ENCODE data around the gene UBR2.

UBR2 gene

GRCh38 chr6:42563697-42564505 lies at the start of gene UBR2:
TSS of gene UBR2 (plus strand) at chr6:42564029. CDS start at chr6:42564320, 291 bp downstream.
- peak within 1 kb of the TSS; percentile 78 for H3K4me3 ChIP-seq (ENCODE audit: low read depth, low read length)
- peak; percentile 14; the same call in 1 of the 2 replicates for TF ChIP-seq CTCF (IDR thresholded peaks at IDR 0.05; ENCODE audit: borderline replicate concordance, insufficient read depth, low read depth, low read length)

GRCh38 chr6:42514745-42515144 lies 49.1 kb upstream of the UBR2 start:
- H3K4me3 ChIP-seq (ENCODE audit: low read depth, low read length), result no peak overlapping the region
- TF ChIP-seq CTCF (IDR thresholded peaks at IDR 0.05; ENCODE audit: borderline replicate concordance, insufficient read depth, low read depth, low read length), result no peak

GRCh38 chr6:42519779-42520178 lies 44.0 kb upstream of the UBR2 start:
- no peak for TF ChIP-seq CTCF (IDR thresholded peaks at IDR 0.05; ENCODE audit: borderline replicate concordance, insufficient read depth, low read depth, low read length)
- H3K4me3 ChIP-seq (ENCODE audit: low read depth, low read length), result no peak overlapping the region

GRCh38 chr6:42520786-42521607 lies 42.8 kb upstream of the UBR2 start:
- no peak for TF ChIP-seq CTCF (IDR thresholded peaks at IDR 0.05; ENCODE audit: borderline replicate concordance, insufficient read depth, low read depth, low read length)
- no peak overlapping the region for H3K4me3 ChIP-seq (ENCODE audit: low read depth, low read length)

GRCh38 chr6:42522036-42522435 lies 41.8 kb upstream of the UBR2 start:
- H3K4me3 ChIP-seq (ENCODE audit: low read depth, low read length), result no peak overlapping the region
- TF ChIP-seq CTCF (IDR thresholded peaks at IDR 0.05; ENCODE audit: borderline replicate concordance, insufficient read depth, low read depth, low read length), result no peak

GRCh38 chr6:42522942-42523814 lies 40.7 kb upstream of the UBR2 start:
- TF ChIP-seq CTCF (IDR thresholded peaks at IDR 0.05; ENCODE audit: borderline replicate concordance, insufficient read depth, low read depth, low read length), result no peak

More at GRCh38 chr6:42522942-42523814, 40.7 kb upstream of the UBR2 start:
- H3K4me3 ChIP-seq (ENCODE audit: low read depth, low read length), result no peak overlapping the region

Data from GM12875 (cell line).